Hepatocyte (in vitro differentiated cells): ENCODE results near the gene BORCS5.

Source experiments
- EZH2 ChIP-seq: fragments of 200-600 bp; sonication (generic); IDR thresholded peaks from 2 replicates; pipeline ENCODE4 v1.6.1; 2016; ENCODE audit warnings: antibody characterized with exemption, mild to moderate bottlenecking, borderline replicate concordance
- EZH2phosphoT487 ChIP-seq: fragments of 200-600 bp; sonication (generic); IDR thresholded peaks from one replicate; pipeline ENCODE4 v1.6.1; 2018; ENCODE audit warnings: antibody characterized with exemption, mild to moderate bottlenecking, low read depth, moderate library complexity; ENCODE audit not compliant: unreplicated experiment, severe bottlenecking
- TF ChIP-seq, protein P1 (sequence below): fragments of 200-600 bp; sonication (generic); IDR thresholded peaks from 2 replicates; pipeline ENCODE4 v1.5.1; 2016; ENCODE audit warnings: antibody characterized with exemption, mild to moderate bottlenecking; ENCODE audit not compliant: poor library complexity

DNA sequence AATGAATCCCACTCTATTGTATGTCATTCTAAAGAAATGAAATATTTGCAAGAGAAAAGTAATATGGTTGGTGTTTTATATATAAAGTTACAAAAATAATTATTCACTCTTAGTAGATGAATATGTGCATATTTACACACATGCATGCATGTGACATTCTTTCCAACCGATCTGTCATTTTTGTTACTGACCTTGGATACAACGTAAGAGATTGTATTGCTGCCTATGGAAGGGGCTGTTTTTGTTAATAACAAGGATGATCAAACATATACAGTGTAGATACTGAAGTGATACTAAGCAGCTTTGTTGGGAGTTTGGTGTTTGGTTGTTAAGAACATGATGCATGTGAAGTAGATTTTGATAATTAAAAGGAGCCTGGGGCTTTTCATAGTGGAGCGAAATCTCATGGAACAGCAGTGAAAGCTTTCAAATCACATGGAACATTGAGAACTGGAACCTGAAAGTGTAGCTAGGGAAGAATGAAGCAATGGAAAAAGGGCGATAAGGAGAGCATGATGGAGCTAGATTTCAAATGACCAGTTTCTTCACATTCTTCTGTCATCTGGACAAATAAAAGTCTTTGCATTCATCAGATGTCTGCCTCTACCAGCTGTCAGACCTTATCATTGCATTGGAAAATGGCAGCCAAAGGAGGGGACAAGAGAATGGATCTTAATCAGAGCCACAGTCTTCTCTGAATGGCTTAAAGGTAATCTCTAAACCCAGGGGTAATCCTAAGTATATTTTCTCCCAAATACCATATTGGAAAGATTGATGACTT, 10.0 kb downstream of the BORCS5 start:
- TF ChIP-seq EZH2phosphoT487 (no peak), EZH2 (no peak)
- TF ChIP-seq, protein P1, sequence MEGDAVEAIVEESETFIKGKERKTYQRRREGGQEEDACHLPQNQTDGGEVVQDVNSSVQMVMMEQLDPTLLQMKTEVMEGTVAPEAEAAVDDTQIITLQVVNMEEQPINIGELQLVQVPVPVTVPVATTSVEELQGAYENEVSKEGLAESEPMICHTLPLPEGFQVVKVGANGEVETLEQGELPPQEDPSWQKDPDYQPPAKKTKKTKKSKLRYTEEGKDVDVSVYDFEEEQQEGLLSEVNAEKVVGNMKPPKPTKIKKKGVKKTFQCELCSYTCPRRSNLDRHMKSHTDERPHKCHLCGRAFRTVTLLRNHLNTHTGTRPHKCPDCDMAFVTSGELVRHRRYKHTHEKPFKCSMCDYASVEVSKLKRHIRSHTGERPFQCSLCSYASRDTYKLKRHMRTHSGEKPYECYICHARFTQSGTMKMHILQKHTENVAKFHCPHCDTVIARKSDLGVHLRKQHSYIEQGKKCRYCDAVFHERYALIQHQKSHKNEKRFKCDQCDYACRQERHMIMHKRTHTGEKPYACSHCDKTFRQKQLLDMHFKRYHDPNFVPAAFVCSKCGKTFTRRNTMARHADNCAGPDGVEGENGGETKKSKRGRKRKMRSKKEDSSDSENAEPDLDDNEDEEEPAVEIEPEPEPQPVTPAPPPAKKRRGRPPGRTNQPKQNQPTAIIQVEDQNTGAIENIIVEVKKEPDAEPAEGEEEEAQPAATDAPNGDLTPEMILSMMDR: no peak
